ENCODE results near the gene RING1. TPM values are rescaled to one million over a fixed set of nuclear protein-coding genes. Genes with fewer than 3 reads are reported as not detected.

The RING1 gene
- total and polyA plus RNA-seq, 2 donors from 2014 or later = 47.2 to 48.6 TPM

DNA sequence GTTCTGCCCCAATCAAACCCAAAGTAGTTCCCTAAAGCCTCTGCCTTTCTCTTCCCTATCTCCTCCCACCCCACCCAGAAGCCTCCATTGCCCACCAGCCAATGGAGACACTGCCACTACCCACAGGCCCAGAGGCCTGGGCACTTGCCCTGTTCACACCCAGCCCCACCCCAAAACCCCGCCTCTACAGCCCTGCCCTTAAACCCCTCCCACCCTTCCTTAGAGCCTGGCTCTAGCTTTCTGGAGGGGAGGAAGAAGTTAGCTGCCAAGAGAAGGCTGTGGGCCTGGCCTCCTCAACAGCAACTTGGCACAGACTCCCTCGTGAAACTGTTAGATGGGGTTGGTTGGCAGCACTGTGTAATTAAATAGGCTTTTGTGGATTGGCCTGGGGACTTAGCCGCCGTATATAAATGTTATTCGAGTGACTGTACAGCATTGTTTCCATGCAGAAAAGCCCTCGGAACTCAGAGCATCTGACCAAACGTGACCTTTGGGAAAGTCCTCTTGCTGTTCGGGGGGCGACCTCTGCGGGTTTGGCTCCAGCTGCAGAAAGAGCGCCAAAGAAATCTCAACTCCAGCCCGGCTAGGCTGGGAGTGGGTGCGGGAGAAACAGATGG is 47.5 kb upstream of the RING1 start:
- H3K36me3 ChIP-seq (ENCODE audit: control insufficient read depth in 2 of 3, insufficient read depth in 3 of 3, low read length in 3 of 3) = no peaks in the 10 kb centered on the region
- no peak overlapping the region for H3K27ac ChIP-seq (ENCODE audit: low read depth in 2 of 2, low read length in 2 of 2)
- DNase-seq (peak in 1 of 5 donors; percentile 33), FAIRE-seq (no peak)
- H3K27me3 ChIP-seq (ENCODE audit: control insufficient read depth, insufficient read depth, low read length) = no peaks in the 10 kb centered on the region
- no peak overlapping the region for H3K9ac ChIP-seq (ENCODE audit: low read length in 3 of 3)
- H3K4me3 ChIP-seq (ENCODE audit: low read length in 3 of 3) = no peak overlapping the region
- intact Hi-C loops (cut with DNase I) = no loop called here
- H3K9me3 ChIP-seq (ENCODE audit: control insufficient read depth in 2 of 3, insufficient read depth in 1 of 3, low read length in 3 of 3) = no peaks in the 10 kb centered on the region
- peaks cover 0 to 4% (median 0%) of the 10 kb centered on the region in 3 donors for H3K4me1 ChIP-seq (ENCODE audit: control insufficient read depth in 2 of 3, insufficient read depth in 2 of 3, low read depth in 1 of 3, low read length in 3 of 3)
- TF ChIP-seq CTCF (IDR thresholded peaks at IDR 0.05; ENCODE audit: borderline replicate concordance, extremely low read depth, insufficient read depth) = no peak

DNA sequence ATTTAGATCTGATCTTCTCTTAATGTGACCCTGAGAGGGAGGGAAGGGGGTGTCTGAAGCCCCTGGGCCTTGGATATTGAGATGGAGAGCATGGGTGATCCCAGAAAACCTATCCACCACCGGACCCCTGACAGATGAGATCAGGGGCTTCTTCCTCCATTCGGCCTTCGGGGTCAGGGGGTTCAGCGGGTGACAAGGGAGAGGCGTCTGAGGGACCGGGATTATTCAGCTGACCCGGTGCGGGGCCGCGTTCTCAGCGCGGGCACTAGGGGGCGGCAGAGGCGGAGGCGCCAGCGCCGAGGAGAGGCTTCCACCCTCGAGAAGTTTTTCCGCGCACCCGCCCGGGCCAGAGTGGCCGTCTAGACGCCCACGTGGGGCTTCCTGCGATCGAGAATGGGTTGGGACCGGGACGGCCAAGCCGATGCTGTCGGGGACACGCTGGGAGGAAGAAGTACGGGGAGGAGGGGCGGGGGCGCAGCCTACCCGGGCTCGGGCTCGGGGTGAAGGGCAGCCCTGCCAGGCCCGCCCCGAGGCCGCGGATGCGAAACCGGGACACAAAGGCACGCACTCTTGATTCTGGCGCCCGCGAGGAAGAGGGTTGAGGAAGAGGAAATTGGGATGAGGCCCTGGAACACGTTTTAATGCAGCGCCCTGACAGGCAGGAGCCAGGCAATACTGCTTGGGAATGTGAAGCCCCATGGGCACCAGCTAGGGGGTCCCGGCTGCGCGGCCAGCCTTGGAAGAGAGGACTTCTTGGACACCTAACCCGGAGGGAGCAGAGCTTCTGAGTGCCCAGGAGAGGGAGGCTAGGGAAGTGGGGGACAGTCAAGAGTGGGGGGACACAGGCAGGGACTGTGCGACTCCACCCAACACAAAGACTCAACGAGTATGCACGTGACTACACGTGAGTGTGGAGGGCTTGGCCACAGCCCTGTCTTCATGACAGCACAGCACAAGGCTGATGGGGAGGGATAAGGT is 46.7 kb upstream of the RING1 start:
- peak; percentile 81 for TF ChIP-seq CTCF (IDR thresholded peaks at IDR 0.05; ENCODE audit: borderline replicate concordance, extremely low read depth, insufficient read depth)
- Histone ChIP-seq H3K4me1 (ENCODE audit: control insufficient read depth in 2 of 3, insufficient read depth in 2 of 3, low read depth in 1 of 3, low read length in 3 of 3) (peaks cover 0 to 4% (median 0%) of the 10 kb centered on the region in 3 donors), H3K4me3 (ENCODE audit: low read length in 3 of 3) (peak overlapping the region; percentile 16 to 54 (median 48)), H3K27me3 (ENCODE audit: control insufficient read depth, insufficient read depth, low read length) (no peaks in the 10 kb centered on the region), H3K9ac (ENCODE audit: low read length in 3 of 3) (peak overlapping the region in 2 of 3 donors; percentile 2 to 39), H3K9me3 (ENCODE audit: control insufficient read depth in 2 of 3, insufficient read depth in 1 of 3, low read length in 3 of 3) (no peaks in the 10 kb centered on the region), H3K36me3 (ENCODE audit: control insufficient read depth in 2 of 3, insufficient read depth in 3 of 3, low read length in 3 of 3) (no peaks in the 10 kb centered on the region), H3K27ac (ENCODE audit: low read depth in 2 of 2, low read length in 2 of 2) (no peak overlapping the region)
- intact Hi-C loops (cut with DNase I) = no loop called here
- DNase-seq (peak; percentile 75 to 91 (median 79)), FAIRE-seq (no peak)

- Histone ChIP-seq H3K9me3 (ENCODE audit: control insufficient read depth in 2 of 3, insufficient read depth in 1 of 3, low read length in 3 of 3) (no peaks in the 10 kb centered on the region), H3K4me3 (ENCODE audit: low read length in 3 of 3) (no peak overlapping the region), H3K36me3 (ENCODE audit: control insufficient read depth in 2 of 3, insufficient read depth in 3 of 3, low read length in 3 of 3) (no peaks in the 10 kb centered on the region), H3K9ac (ENCODE audit: low read length in 3 of 3) (no peak overlapping the region), H3K4me1 (ENCODE audit: control insufficient read depth in 2 of 3, insufficient read depth in 2 of 3, low read depth in 1 of 3, low read length in 3 of 3) (peaks cover 0 to 4% (median 0%) of the 10 kb centered on the region in 3 donors), H3K27ac (ENCODE audit: low read depth in 2 of 2, low read length in 2 of 2) (no peak overlapping the region), H3K27me3 (ENCODE audit: control insufficient read depth, insufficient read depth, low read length) (no peaks in the 10 kb centered on the region)
- TF ChIP-seq CTCF (IDR thresholded peaks at IDR 0.05; ENCODE audit: borderline replicate concordance, extremely low read depth, insufficient read depth) = no peak
- no peak for FAIRE-seq
- no peak for DNase-seq
- intact Hi-C loops (cut with DNase I) = no loop called here
Observed at GRCh38 chr6:33163540-33163939, 44.8 kb upstream of the RING1 start.
